HG02623 (cell line): ENCODE data around the gene ZNF319.

Experiments
- ATAC-seq: cut with Tn5 transposase; IDR thresholded peaks from one replicate; pipeline ENCODE4 v1.9.1; 2021; ENCODE audit warnings: moderate library complexity; ENCODE audit not compliant: unreplicated experiment

ZNF319 gene

DNA sequence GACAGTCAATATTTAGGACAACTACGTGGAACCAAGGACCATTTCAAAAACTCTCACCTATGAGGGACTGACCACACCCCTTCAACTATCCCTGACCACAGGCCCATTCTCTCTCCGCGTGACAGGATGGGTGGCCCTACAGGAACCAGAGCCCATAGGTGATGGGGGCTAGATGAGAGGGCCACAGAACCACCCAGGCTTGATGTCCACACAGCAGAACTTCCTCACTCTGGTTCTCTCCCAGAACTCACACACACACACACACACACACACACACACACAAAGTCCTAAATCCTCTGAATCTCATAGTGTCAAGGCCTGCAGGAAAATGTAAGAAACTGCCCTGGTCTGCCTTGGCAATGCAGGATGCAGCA lies 1.5 kb downstream of the ZNF319 start:
- ATAC-seq = no peak

DNA sequence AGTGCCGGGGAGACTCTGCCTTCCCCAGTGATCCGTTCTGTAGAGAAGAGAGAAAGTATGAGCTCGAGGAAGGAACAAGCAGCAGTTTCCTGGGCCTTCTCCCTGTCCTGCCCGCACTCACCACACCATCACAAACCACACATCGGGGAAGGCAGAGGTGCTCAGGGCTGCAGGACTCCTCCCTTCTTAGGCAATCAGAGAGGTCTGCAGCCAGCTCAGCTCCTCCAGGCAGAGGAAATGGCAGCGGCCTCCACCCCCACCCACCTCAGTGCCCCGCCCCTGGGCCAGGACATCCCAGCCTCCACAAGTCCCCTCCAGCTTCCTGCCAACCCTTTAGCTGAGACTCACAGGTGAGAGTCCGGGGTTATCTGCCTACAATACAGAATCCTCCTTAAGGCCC lies 2.0 kb downstream of the ZNF319 start:
- no peak for ATAC-seq

DNA sequence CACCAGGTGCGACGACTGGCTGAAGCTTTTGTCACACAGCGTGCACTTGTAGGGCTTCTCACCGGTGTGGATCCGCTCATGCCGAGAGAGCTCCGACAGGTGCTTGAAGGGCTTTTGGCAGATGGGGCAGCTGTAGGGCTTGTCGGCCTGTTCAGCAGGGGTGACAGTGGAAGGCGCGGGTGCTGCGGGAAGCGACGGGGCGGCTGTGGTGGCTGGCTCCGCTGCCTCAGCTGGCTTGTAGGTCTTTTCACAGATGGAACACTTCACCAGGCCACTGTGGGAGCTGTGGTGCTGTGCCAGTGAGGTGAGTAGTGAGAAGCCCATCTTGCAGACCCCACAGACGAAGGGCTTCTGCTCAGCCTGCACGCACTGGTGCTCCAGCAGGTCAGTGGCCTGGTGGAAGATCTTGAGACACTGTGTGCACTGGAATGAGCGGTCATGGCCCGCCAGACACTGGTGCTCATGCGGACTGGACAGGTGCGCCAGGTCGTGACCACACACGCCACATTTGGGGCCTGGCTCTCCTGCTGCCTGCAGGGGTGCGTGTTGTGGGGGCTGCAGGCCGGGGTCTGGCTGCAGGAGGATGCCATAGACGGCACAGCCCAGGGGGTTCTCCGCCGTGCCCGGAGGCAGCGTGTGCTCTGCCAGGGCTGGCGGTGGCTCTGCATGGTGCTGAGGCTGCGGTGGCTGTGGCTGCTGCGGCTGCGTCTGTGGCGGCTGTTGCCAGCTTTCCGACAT lies 2.8 kb downstream of the ZNF319 start:
- ATAC-seq = no peak

DNA sequence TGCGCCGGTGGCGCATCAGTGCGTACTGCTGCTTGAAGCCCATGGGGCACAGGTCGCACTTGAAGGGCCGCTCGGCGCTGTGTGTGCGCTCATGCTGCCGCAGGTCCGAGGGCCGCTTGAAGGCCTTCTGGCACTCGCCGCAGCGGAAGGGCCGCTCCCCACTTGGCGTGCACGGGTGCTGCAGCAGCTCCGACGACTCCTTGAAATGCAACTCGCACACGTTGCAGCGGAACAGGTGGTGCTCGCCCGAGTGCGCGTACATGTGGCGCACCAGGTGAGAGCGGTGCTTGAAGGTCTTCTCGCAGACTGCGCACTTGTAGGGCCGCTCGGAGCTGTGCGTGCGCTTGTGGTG lies 3.3 kb downstream of the ZNF319 start:
- no peak for ATAC-seq

DNA sequence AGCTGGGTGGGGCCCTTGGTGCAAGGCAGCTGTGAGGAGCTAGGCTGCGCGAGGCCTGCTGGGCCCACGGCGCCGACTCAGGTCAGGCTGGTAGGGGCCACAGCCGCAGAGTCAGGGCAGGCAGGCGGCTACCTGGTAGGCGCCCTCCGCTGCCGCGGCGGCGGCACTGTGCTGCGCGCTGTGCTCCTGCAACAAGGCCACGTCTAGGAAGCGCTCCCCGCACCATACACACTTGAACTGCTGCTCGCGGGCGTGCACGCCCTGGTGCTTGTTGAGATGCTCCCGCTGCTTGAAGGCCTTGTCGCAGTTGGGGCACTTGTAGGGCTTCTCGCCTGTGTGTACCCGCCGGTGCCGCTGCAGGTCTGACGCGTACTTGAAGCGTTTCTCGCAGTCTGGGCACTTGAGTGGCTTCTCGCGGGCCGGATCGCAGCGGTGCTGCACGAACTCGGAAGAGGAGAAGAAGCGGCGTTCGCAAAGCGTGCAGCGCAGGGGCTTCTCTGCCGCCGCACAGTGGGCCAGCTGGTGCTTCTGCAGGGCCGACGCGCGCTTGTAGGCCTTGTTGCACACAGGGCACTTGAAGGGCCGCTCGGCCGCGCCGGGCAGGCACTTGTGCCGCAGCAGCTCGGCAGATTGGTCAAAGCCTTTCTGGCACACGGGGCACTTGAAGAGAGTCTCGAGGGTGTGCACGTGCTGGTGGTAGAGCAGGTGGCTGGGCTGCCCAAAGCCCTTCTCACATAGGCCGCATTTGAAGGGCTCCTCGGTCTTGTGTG lies 3.9 kb downstream of the ZNF319 start:
- ATAC-seq = no peak

DNA sequence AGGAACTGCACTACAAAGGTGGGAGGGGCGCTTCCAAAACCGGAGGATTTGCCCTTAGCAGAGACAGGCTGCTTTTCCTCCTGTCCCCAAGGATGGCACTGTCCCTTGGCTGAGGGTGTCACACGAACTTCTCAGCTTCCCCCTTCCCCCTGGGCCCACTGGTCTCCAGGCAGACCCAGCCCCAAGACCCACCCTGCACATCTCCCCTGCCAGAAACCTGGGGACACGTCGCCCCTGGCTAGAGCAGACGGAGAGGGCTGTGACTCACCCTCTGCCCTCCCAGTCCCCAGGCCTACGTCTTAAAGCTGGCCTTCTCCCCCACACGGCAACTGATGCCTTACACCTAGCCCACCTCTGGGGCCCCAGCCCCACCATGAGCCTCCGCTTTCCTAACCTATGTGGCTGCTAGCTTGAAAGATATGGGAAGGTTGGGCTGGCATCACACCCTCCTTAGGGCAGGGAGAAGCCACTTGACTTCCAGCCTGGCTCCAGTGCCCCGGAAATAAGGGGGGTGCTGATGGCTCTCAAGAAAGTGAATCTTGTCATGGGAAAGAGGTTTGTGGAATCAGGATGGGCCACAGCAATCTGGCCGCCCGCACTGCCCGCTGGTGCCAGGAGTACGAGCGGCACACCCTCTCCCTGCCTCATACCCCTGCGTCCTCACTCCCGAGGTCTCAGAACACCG lies 4.6 kb downstream of the ZNF319 start:
- no peak for ATAC-seq

DNA sequence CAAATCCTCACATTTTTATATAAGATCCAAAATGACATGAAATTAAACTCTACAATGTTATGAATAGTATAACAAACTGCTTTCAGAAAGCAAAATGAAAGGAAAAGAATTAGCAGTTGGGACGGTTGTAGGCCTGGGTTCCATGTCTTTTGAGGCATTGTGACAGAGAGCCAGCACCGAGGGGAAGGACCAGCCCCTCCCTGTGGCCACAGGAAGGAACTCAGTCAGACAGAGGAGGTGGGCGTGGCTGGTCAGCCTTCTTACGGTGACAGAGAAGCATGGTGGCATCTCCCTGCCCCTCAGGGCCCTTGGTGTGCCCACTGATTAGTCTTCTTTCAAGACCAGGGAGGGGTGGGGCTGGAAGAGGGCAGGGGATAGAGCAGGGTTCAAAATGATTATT lies 5.7 kb downstream of the ZNF319 start:
- no peak for ATAC-seq

DNA sequence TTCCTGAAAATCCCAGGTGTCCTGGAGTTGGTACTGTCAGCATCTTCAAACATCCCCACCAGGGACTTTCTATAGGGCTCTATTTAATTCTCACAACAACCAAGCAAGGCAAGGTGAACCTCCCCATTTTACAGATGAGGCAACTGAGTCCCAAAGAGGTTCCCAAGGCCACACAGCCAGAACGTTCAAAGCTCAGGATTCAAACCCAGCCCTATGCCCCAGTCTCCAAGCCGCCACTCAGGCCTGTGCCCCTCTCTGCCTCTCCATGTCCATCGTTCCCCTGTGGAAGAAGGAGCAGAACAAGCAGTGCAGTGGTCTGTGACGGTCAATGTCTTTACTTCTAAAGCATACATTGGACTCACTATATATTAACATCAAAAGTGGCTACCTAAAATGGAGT lies 6.1 kb downstream of the ZNF319 start:
- no peak for ATAC-seq

DNA sequence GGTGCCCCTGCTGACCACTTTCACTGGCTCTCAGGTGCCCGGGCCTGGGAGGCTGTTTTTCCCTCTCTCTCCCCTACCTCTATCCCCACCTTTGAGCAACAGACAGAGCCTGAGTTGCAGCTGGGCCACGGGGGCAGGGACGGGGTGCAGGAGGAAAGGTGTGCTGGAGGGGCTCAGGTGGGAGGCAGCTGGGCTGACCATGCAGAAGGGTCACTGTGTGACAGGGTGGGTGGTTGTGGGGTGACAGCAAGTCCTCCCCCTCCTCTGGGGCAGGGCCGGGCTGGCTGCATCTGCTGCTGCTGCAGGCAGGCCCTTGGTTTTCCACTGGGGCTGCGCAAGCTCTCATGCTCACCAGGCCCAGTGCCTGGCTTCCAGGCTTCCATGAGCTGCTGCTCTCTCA lies 6.6 kb downstream of the ZNF319 start:
- ATAC-seq = no peak

DNA sequence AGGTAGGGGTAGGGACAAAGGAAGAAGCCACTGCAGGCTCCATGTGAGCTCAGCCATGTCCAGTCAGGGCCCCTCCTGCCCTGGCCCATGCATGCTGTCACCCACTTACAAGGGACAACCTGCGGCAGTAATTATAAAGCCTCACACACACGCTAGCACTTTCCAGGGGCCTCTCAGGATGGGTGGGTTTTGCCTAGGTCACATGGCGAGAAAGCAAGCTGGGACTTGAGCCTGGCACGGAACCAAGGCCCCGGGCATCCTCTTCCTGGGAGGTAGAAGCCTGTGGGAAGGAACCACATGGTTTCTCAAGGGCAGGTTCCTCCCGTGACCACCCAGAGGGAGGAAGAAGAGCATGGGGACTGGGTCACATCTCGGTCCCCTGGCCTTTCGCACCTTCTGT lies 7.0 kb downstream of the ZNF319 start:
- no peak for ATAC-seq

DNA sequence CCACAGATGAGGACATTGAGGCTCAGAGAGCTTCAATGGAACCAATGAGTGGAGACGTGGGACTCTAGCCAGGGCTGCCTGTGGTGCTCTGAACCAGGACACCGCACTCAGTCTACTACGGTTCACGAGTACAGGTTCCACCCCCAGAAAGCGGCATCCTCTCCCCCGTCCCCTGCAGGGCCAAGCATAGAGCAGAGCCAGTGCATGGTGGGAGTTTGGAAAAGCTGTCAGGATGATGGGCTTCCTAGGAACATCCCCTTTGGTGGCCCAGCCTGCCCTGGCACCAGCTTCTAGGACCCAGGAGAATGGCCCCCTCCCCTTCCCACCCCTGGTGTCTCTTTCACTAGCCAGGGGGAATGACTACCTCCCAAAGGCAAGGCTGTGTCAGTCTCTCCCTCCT lies 8.4 kb downstream of the ZNF319 start:
- ATAC-seq = no peak

DNA sequence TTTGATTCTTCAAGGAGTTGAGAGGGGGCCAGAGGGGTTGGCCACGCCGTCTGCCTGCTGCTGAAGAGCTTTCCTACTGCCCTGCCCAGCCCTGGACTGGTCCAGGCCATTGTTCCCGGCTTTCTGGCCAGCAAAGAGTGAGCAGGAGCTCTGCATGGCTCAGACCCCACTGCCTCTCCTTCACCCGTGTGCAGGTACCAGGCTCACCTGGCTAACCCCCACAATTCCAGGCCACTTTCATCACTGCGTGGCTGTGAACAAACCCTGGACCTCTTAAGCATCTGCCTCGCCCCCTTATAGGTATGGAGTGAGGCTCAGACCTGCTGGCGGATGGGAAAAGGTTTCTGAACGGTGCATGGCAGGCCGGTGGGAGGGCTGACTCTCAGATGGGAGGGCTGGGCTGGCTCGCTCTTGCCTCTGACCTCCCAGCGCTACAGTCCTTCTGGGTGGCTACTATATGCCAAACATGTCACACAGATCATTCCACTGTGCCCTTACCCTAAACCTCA lies 8.9 kb downstream of the ZNF319 start:
- no peak for ATAC-seq

DNA sequence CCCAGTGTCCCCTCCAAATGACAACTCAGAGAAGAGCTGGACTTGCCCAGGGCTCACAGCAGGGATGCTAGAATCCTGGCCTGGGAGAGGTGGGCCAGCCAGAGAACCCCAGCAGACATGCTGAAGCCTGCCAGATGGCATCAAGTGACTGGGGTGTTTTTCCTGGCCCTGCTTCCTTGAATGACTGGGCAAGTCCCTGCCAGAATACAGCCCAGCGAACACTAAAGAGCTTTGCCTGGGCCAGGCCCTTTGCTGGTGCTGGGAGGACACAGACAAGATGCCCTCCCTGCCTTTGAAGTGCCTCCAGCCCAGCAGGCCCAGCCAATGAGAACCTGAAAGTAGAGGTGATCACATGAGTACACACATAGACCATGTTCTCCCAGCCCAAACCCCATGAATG lies 11.5 kb downstream of the ZNF319 start:
- ATAC-seq = no peak

DNA sequence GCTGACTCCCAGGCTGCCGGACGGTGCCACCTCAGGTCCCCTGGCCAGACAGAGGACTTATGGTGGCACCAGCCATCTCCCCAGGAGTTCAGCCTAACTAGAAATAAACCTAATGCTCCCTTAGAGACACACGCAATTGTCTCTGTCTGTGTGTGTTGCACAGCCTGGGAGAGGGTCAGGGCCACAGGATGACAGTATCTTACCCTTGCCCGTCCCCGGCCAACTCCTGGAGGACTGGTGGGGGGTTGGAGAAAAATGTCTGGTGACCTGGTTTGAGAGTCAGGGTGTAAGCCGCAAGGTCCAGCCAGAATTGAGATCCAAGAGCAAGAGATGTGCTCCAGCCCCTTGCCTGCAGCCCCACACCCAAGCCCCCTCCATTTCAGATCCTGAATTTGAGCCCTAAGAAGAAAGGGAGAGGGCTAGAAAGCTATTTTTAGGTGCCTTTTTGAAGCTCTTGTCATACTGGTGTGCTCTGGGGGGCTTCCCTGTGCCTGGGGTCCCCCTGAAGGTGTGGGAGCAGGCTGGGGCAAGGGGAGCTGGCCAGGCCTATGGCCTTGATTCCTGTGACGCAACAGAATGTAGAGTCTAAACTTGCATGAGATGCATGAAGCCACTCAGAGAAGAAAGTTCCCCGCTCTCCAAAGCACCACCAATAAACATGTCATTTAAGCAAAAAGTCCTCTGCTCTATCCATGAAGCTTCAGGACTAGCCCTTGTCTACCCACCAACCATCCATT lies 12.9 kb downstream of the ZNF319 start:
- no peak for ATAC-seq

DNA sequence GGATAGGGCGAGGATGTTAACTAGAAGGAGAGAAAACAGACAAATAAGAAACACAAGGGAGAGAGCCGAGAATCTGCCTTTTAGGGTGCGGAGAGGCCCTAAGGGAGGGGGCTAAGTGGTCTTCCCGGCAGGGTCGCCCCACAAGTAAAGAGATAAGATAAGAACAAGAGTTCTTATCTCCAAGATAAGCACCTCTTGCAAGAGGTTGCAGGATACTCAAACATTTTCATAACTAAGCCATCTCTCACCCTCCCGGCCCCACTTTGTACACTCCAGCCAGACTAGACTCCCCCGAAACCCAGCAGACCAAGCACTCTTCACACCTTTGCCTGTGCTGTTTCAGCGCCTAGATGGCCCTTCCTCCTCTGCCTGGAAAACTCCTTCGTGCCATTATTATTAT lies 14.3 kb downstream of the ZNF319 start:
- no peak for ATAC-seq

DNA sequence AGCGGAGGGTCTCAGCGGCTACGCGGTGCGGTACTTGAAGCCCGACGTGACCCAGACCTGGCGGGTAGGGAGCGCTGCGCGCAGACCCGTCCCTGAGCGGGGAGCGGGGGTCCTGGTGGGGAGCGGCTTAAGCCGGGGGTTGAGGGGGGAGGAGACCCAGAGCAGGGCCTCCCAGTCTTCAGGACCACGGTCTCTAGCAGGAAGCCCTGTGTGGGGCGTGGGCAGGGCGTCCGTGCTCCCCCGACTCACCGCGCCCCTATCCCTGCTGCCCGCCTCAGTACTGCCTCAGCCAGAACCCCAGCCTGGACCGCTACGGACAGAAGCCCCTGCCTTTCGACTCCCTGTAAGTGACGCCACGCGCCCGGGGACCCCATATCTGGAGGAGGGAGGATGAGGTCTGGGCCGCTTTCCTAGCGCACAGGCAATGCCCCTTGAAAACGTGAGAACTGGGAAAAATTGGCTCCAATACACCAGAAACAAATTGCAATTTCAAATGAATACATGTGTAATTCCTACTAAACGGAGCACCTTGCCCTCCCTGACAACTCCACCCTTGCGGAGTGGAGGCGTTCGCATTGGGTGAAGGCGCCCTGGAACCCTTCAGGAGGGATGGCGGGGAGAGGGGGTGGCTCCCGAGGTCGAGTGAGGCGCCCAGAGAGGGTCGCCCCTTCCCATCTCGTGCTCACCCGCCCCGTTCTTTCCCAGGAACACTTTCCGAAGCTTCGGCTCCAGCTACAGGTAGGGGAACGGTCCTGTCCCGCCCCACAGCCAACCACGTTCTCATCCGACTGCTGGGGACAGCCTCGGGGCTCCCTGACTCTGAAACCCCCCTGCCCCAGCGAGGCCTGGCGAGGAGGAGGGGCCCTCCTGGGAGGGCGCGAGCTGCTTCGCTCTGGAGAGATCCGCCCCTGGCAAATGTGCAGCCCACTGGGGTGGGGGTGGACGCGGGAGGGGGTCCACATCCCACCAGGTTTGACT lies 15.0 kb downstream of the ZNF319 start:
- peak; percentile 18 for ATAC-seq

DNA sequence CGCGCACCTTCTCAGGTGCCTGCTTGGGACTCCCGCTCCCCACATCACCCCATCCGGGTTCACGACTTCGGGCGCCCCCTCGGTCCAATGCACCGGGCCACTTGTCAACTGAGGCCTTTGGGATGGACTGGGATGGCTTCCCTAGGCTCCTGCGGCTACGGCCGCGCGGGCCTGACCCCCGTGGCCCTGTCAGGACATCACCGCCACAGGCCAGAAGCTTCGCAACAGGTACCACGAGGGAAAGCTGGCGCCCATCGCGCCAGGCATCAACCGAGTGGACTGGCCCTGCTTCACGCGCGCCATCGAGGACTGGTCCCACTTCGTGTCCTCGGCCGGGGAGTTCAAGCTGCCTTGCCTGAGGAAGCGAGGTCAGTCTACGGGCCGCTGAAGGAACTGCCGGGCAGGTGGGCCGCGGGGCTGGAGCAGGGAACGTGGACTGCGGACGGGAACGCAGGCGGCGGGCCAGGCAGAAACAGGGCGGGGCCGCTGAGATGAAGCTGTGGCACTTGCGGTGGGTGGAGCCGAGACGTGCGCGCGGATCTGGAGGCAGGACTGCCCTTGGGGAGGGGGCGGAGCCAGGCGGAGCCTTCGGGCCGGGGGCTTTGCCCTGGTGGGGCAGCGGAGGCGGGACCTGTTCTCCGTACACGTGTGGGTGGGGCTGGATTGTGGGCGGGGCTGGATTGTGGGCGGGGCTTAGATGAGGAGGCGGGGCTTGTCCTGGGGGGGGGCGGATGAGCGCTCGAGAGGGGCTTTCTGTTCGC lies 15.8 kb downstream of the ZNF319 start:
- peak; percentile 72 for ATAC-seq

DNA sequence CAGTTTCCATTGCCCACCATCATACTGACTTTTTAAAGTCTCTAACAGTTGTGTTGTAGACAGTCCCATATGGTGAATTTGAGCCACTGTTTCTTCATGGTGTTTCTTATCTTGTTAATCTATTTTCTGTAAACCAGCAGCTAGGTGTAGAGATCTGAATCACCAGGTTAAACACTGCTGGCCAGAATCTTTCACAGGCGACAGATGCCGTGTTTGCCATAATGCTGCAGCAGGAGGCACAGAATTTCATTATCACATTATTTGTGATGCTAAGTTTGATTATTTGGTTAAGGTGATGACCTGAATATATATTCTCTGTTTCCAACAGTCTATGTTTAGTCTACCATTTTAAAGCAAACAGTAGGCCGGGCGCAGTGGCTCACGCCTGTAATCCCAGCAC lies 18.1 kb downstream of the ZNF319 start:
- ATAC-seq = no peak

DNA sequence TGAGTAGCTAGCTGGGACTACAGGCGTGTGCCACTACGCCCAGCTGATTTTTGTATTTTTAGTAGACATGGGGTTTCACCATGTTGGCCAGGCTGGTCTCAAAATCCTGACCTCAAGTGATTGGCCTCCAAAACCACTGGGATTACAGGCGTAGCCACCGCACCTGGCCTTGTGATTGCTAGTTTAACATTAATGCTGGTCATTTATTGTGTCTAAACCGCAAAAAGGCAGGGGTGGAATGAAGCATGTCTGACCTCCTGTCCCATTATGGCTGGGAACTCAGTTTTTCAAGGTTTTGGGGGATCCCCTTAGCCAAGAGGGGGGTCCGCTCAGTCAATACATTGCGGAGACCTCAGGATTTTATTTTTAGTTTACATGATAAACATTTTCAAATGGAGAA lies 18.8 kb downstream of the ZNF319 start:
- no peak for ATAC-seq
